Ovary (tissue), 3 donors: ENCODE results near the gene ACADS.

Experiments
- CTCF ChIP-seq, 3 donors: fragments of 450-650 bp in 2 of 3; fragments of 200-600 bp in 1 of 3; IDR thresholded peaks; one replicate each; pipeline versions ENCODE4 v1.5.1 to v1.8.0; 2016 to 2022; ENCODE audit warnings: antibody characterized with exemption in 3 of 3, mild to moderate bottlenecking in 1 of 3
- EP300 ChIP-seq: sonication (generic); formaldehyde crosslinking; IDR thresholded peaks from one replicate; pipeline ENCODE4 v1.6.1; 2017; ENCODE audit warnings: antibody characterized with exemption
- POLR2A ChIP-seq: fragments of 450-650 bp; IDR thresholded peaks from one replicate; pipeline ENCODE4 v1.6.1; 2017; ENCODE audit warnings: antibody characterized with exemption, mild to moderate bottlenecking, moderate library complexity
- donor health status: DM: no; HTN: no; CAD: no.

GRCh38 chr12:120725151-120725658 lies 421 bp upstream of the ACADS start:
- no peak for TF ChIP-seq EP300
- TF ChIP-seq CTCF (IDR thresholded peaks at IDR 0.05), result no peak
- TF ChIP-seq POLR2A, result no peak
